HG03520 (cell line): ENCODE data around the gene RNF224.
A peak's percentile ranks its signal among the peaks of the same experiment; 100 is the strongest.

ENCODE experiments used
- ATAC-seq: cut with Tn5 transposase; IDR thresholded peaks from one replicate; pipeline ENCODE4 v1.9.1; 2021; ENCODE audit warnings: mild to moderate bottlenecking, moderate library complexity; ENCODE audit not compliant: unreplicated experiment

RNF224 gene

GRCh38 chr9:137227054-137227852 lies at the start of gene RNF224:
Gene RNF224, plus strand, starts transcription at chr9:137227502. Its CDS starts 834 bp downstream, at chr9:137228336.
- no peak for ATAC-seq

- ATAC-seq: no peak
Measured at GRCh38 chr9:137178201-137178938, 48.9 kb upstream of the RNF224 start.

GRCh38 chr9:137178939-137179630 lies 48.2 kb upstream of the RNF224 start:
- no peak for ATAC-seq

GRCh38 chr9:137179761-137180160 lies 47.5 kb upstream of the RNF224 start:
- ATAC-seq: no peak

GRCh38 chr9:137180491-137180890 lies 46.8 kb upstream of the RNF224 start:
- no peak for ATAC-seq

- ATAC-seq: no peak
Measured at GRCh38 chr9:137181680-137182079, 45.6 kb upstream of the RNF224 start.

- ATAC-seq: no peak
Measured at GRCh38 chr9:137182836-137183235, 44.5 kb upstream of the RNF224 start.

- no peak for ATAC-seq
Measured at GRCh38 chr9:137183980-137184595, 43.2 kb upstream of the RNF224 start.

- no peak for ATAC-seq
Measured at GRCh38 chr9:137184881-137185660, 42.2 kb upstream of the RNF224 start.

GRCh38 chr9:137185921-137186320 lies 41.4 kb upstream of the RNF224 start:
- no peak for ATAC-seq

- ATAC-seq: no peak
Measured at GRCh38 chr9:137186385-137186784, 40.9 kb upstream of the RNF224 start.

GRCh38 chr9:137187386-137187785 lies 39.9 kb upstream of the RNF224 start:
- no peak for ATAC-seq

GRCh38 chr9:137188086-137188489 lies 39.2 kb upstream of the RNF224 start:
- ATAC-seq: no peak

GRCh38 chr9:137188490-137189296 lies 38.6 kb upstream of the RNF224 start, which contains the start of the genes ANAPC2 and SSNA1:
Gene ANAPC2, minus strand, starts transcription at chr9:137188560. Its CDS starts 28 bp downstream, at chr9:137188532.
Gene SSNA1, plus strand, starts transcription at chr9:137188676. Its CDS starts 51 bp downstream, at chr9:137188727.
- ATAC-seq: peak; percentile 76

GRCh38 chr9:137189297-137190295 lies 37.7 kb upstream of the RNF224 start:
- no peak for ATAC-seq

- no peak for ATAC-seq
Measured at GRCh38 chr9:137190315-137190856, 36.9 kb upstream of the RNF224 start.

- no peak for ATAC-seq
Measured at GRCh38 chr9:137191245-137191644, 36.1 kb upstream of the RNF224 start.
